ENCODE results near the gene ZNF157. TPM values are rescaled to one million over a fixed set of nuclear protein-coding genes. Genes with fewer than 3 reads are reported as not detected.

ZNF157 gene
- total RNA-seq, 4 donors from 2014 or later: 0.09 to 0.26 (median 0.25) TPM; not detected in 1

- ATAC-seq (no peak), DNase-seq (no peak)
- H3K9me3 ChIP-seq: no peaks in the 10 kb centered on the region
- intact Hi-C loops (cut with DNase I; ENCODE audit: low total_unique reads): no loop called here
- TF ChIP-seq CTCF (IDR thresholded peaks at IDR 0.05 in 4 of 5, conservative IDR thresholded peaks at IDR 0.05 in 1 of 5) (no peak), POLR2A (IDR thresholded peaks at IDR 0.05) (no peak)
- in situ Hi-C loops (cut with MboI; ENCODE audit: low sequenced_read_pairs in 4 of 4): loop anchor here in 1 of 4 donors (25.0 kb wide), 1 partner anchor 171 kb away; the partner anchor contains the start of gene UBA1
- H3K4me1 ChIP-seq: no peaks in the 10 kb centered on the region
- H3K27me3 ChIP-seq: no peaks in the 10 kb centered on the region
- no peak overlapping the region for H3K27ac ChIP-seq
- H3K36me3 ChIP-seq: no peaks in the 10 kb centered on the region
- no peak overlapping the region for H3K4me3 ChIP-seq
Observed at GRCh38 chrX:47358387-47359065, 11.9 kb upstream of the ZNF157 start.

GRCh38 chrX:47360423-47361179 lies 9.8 kb upstream of the ZNF157 start:
- H3K27ac ChIP-seq: no peak overlapping the region
- no peaks in the 10 kb centered on the region for H3K36me3 ChIP-seq
- H3K27me3 ChIP-seq: no peaks in the 10 kb centered on the region
- in situ Hi-C loops (cut with MboI; ENCODE audit: low sequenced_read_pairs in 4 of 4) (loop anchor here in 1 of 4 donors (25.0 kb wide), 1 partner anchor 173 kb away; the partner anchor contains the start of gene UBA1), intact Hi-C loops (cut with DNase I; ENCODE audit: low total_unique reads) (no loop called here)
- ATAC-seq: no peak
- H3K9me3 ChIP-seq: no peaks in the 10 kb centered on the region
- no peaks in the 10 kb centered on the region for H3K4me1 ChIP-seq
- no peak overlapping the region for H3K4me3 ChIP-seq
- no peak for DNase-seq
- TF ChIP-seq POLR2A (IDR thresholded peaks at IDR 0.05) (no peak), CTCF (IDR thresholded peaks at IDR 0.05 in 4 of 5, conservative IDR thresholded peaks at IDR 0.05 in 1 of 5) (no peak)

GRCh38 chrX:47361538-47362511 lies 8.6 kb upstream of the ZNF157 start:
- peak overlapping the region; percentile 29 to 67 (median 54) for H3K27ac ChIP-seq
- H3K4me3 ChIP-seq: peak overlapping the region; percentile 32 to 52 (median 41)
- in situ Hi-C loops (cut with MboI; ENCODE audit: low sequenced_read_pairs in 4 of 4): loop anchor here in 1 of 4 donors (25.0 kb wide), 1 partner anchor 175 kb away; the partner anchor contains the start of gene UBA1
- no peaks in the 10 kb centered on the region for H3K27me3 ChIP-seq
- H3K4me1 ChIP-seq: no peaks in the 10 kb centered on the region
- DNase-seq (peak; percentile 47 to 68), ATAC-seq (peak; percentile 92)
- H3K9me3 ChIP-seq: no peaks in the 10 kb centered on the region
- TF ChIP-seq POLR2A (IDR thresholded peaks at IDR 0.05) (no peak), CTCF (IDR thresholded peaks at IDR 0.05 in 4 of 5, conservative IDR thresholded peaks at IDR 0.05 in 1 of 5) (no peak)
- intact Hi-C loops (cut with DNase I; ENCODE audit: low total_unique reads): no loop called here
- no peaks in the 10 kb centered on the region for H3K36me3 ChIP-seq

GRCh38 chrX:47366041-47366722 lies 4.2 kb upstream of the ZNF157 start:
- DNase-seq: peak; percentile 30 to 44
- Histone ChIP-seq H3K4me3 (peak overlapping the region; percentile 54 to 64 (median 58)), H3K27ac (peak overlapping the region; percentile 50 to 66 (median 55)), H3K27me3 (no peaks in the 10 kb centered on the region), H3K36me3 (no peaks in the 10 kb centered on the region), H3K4me1 (no peaks in the 10 kb centered on the region), H3K9me3 (no peaks in the 10 kb centered on the region)
- intact Hi-C loops (cut with DNase I; ENCODE audit: low total_unique reads) (loop anchor here (5.0 kb wide), 1 partner anchor 174 kb away; the partner anchor contains the start of gene UBA1), in situ Hi-C loops (cut with MboI; ENCODE audit: low sequenced_read_pairs in 4 of 4) (loop anchor here in 1 of 4 donors (25.0 kb wide), 1 partner anchor 179 kb away; the partner anchor contains the start of gene UBA1)
- no peak for TF ChIP-seq CTCF (IDR thresholded peaks at IDR 0.05 in 4 of 5, conservative IDR thresholded peaks at IDR 0.05 in 1 of 5)
- TF ChIP-seq POLR2A (IDR thresholded peaks at IDR 0.05): no peak
- peak; percentile 80 to 84 for ATAC-seq
